GM18858 (cell line): ENCODE data around the gene SMARCA4.

ENCODE experiments used
- ATAC-seq: cut with Tn5 transposase; IDR thresholded peaks from one replicate; pipeline ENCODE4 v1.9.1; 2021; ENCODE audit not compliant: unreplicated experiment

The SMARCA4 gene

GRCh38 chr19:11028146-11028545, 67.3 kb downstream of the SMARCA4 start:
- no peak for ATAC-seq

GRCh38 chr19:11031421-11032070, 70.7 kb downstream of the SMARCA4 start:
- ATAC-seq = no peak

GRCh38 chr19:11033251-11033650, 72.4 kb downstream of the SMARCA4 start:
- no peak for ATAC-seq

GRCh38 chr19:11033763-11034162, 72.9 kb downstream of the SMARCA4 start:
- no peak for ATAC-seq

GRCh38 chr19:11034449-11035213, 73.8 kb downstream of the SMARCA4 start:
- no peak for ATAC-seq

- ATAC-seq = no peak
Measured at GRCh38 chr19:11035441-11036377, 74.9 kb downstream of the SMARCA4 start.

- no peak for ATAC-seq
Measured at GRCh38 chr19:11038511-11038910, 77.7 kb downstream of the SMARCA4 start.

- ATAC-seq = no peak
Measured at GRCh38 chr19:11041194-11041593, 80.4 kb downstream of the SMARCA4 start.

- ATAC-seq = no peak
Measured at GRCh38 chr19:11041966-11042627, 81.3 kb downstream of the SMARCA4 start.

GRCh38 chr19:11044431-11044830, 83.6 kb downstream of the SMARCA4 start:
- ATAC-seq = no peak

GRCh38 chr19:11045536-11045935, 84.7 kb downstream of the SMARCA4 start:
- no peak for ATAC-seq

GRCh38 chr19:11046605-11047354, 86.0 kb downstream of the SMARCA4 start:
- ATAC-seq = no peak

GRCh38 chr19:11047866-11048265, 87.0 kb downstream of the SMARCA4 start:
- ATAC-seq = no peak

GRCh38 chr19:11050323-11051114, 89.7 kb downstream of the SMARCA4 start:
- no peak for ATAC-seq

GRCh38 chr19:11053817-11054195, 93.0 kb downstream of the SMARCA4 start:
- ATAC-seq = no peak

- no peak for ATAC-seq
Measured at GRCh38 chr19:11054200-11054599, 93.4 kb downstream of the SMARCA4 start.

- ATAC-seq = no peak
Measured at GRCh38 chr19:11054628-11055027, 93.8 kb downstream of the SMARCA4 start.

- ATAC-seq = no peak
Measured at GRCh38 chr19:11058246-11059030, 97.6 kb downstream of the SMARCA4 start.
